ENCODE data around the gene CD7.

CD7 gene

DNA sequence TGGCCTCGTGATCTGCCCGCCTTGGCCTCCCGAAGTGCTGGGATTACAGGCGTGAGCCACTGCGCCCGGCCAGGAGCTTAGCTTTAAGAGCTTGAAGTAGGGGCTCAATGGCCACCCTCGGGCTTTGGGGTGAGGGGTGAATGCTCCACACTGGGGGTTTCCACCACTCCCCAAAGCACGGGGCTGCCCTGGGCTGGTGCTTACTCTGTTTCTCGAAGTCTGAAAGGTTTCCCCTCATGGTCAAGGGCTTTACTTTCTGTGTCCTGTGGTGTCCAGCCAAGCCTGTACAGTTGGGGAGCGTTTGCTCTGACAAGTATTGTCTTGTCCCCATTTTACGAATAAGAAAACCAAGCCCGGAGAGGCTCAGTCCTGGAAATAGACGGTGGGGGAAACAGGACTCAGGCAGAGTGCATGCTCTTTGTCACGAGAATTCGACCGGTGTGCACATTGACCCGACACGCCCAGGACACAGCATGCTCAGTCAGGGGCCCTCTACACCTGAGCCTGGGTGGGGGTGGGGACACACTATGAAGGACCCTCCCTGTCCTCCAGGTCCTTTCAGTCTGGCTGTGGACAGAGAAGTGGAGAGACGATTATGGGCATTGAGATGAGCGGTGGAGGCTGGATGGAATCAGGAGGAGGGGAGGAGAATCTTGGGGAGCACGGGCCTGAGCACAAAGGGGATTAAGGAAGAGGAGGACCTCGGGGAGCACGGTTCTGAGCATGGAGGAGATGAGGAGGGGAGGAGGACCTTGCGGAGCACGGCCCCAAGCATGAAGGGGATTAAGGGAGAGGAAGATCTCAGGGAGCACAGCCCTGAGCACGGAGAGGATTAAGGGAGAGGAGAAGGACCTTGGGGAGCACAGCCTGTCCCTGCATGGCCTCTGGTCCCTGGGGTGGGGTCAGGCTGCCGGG is 7.5 kb downstream of the CD7 start:
- H4K20me1 ChIP-seq (ENCODE audit: insufficient read depth, low read length), result no peaks in the 10 kb centered on the region
- H3K36me3 ChIP-seq (replicated peaks; ENCODE audit: low read depth, low read length), result no peaks in the 10 kb centered on the region
- H3K4me3 ChIP-seq (ENCODE audit: low read length), result no peak overlapping the region
- no peaks in the 10 kb centered on the region for H3K79me2 ChIP-seq (ENCODE audit: low read length)
- H3K9ac ChIP-seq (ENCODE audit: low read length), result no peak overlapping the region
- no peak overlapping the region for H3K4me2 ChIP-seq (ENCODE audit: low read length)
- H2AFZ ChIP-seq (ENCODE audit: low read depth, low read length), result no peak overlapping the region
- no peak overlapping the region for H3K27ac ChIP-seq (ENCODE audit: low read length)
- TF ChIP-seq EZH2phosphoT487 (IDR thresholded peaks at IDR 0.05; ENCODE audit: low read depth), result no peak
- TF ChIP-seq, protein P1, sequence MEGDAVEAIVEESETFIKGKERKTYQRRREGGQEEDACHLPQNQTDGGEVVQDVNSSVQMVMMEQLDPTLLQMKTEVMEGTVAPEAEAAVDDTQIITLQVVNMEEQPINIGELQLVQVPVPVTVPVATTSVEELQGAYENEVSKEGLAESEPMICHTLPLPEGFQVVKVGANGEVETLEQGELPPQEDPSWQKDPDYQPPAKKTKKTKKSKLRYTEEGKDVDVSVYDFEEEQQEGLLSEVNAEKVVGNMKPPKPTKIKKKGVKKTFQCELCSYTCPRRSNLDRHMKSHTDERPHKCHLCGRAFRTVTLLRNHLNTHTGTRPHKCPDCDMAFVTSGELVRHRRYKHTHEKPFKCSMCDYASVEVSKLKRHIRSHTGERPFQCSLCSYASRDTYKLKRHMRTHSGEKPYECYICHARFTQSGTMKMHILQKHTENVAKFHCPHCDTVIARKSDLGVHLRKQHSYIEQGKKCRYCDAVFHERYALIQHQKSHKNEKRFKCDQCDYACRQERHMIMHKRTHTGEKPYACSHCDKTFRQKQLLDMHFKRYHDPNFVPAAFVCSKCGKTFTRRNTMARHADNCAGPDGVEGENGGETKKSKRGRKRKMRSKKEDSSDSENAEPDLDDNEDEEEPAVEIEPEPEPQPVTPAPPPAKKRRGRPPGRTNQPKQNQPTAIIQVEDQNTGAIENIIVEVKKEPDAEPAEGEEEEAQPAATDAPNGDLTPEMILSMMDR (IDR thresholded peaks at IDR 0.05; ENCODE audit: low read depth, low read length), result no peak
- no peaks in the 10 kb centered on the region for H3K9me3 ChIP-seq (ENCODE audit: insufficient read depth, low read length)
- no peaks in the 10 kb centered on the region for H3K4me1 ChIP-seq (ENCODE audit: low read length)
- no peaks in the 10 kb centered on the region for H3K27me3 ChIP-seq (ENCODE audit: low read depth, low read length)

DNA sequence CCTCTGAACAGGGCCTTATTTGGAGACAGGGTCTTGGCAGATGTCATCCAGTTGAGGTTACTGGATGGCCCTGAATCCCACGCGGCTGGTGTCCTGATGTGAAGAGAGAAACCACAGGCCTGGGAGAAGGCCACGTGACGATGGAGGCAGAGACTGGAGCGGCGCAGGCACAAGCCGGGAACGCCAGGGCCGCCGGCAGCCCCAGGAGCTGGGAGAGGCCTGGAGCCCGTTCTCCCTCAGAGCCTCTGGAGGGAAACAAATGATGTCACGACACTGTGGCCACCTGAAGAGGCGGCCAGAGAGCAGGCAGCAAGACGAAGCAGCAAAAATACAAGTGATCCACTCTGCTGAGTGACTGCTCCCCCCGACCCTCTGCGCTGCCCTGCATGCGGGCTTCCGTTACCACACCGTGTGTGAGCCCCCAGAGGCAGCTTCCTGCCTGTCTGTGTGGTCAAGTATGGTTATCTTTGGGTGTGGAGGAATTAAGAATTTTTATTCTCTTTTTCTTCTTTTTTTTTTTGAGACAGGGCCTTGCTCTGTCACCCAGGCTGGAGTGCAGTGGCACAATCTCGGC is 11.6 kb downstream of the CD7 start:
- Histone ChIP-seq H3K27ac (ENCODE audit: low read length) (no peak overlapping the region), H3K4me2 (ENCODE audit: low read length) (no peak overlapping the region)

GRCh38 chr17:82304826-82305726 is 12.3 kb downstream of the CD7 start:
- Histone ChIP-seq H3K9ac (ENCODE audit: low read length) (no peak overlapping the region), H3K4me1 (ENCODE audit: low read length) (peaks cover 5% of the 10 kb centered on the region)

More for the DNA sequence above, 11.6 kb downstream of the CD7 start:
- H3K27me3 ChIP-seq (ENCODE audit: low read depth, low read length), result peaks cover 4% of the 10 kb centered on the region
- H3K9me3 ChIP-seq (ENCODE audit: insufficient read depth, low read length), result no peaks in the 10 kb centered on the region
- H2AFZ ChIP-seq (ENCODE audit: low read depth, low read length), result no peak overlapping the region
- H3K4me3 ChIP-seq (ENCODE audit: low read length), result no peak overlapping the region
- no peak for TF ChIP-seq EZH2phosphoT487 (IDR thresholded peaks at IDR 0.05; ENCODE audit: low read depth)
- TF ChIP-seq, protein P1 (IDR thresholded peaks at IDR 0.05; ENCODE audit: low read depth, low read length), result no peak
- H3K79me2 ChIP-seq (ENCODE audit: low read length), result no peaks in the 10 kb centered on the region
- H3K9ac ChIP-seq (ENCODE audit: low read length), result no peak overlapping the region
- H3K36me3 ChIP-seq (replicated peaks; ENCODE audit: low read depth, low read length), result no peaks in the 10 kb centered on the region
- H3K4me1 ChIP-seq (ENCODE audit: low read length), result peaks cover 5% of the 10 kb centered on the region
- no peaks in the 10 kb centered on the region for H4K20me1 ChIP-seq (ENCODE audit: insufficient read depth, low read length)

More at GRCh38 chr17:82304826-82305726, 12.3 kb downstream of the CD7 start:
- H3K4me3 ChIP-seq (ENCODE audit: low read length), result no peak overlapping the region
- no peaks in the 10 kb centered on the region for H3K79me2 ChIP-seq (ENCODE audit: low read length)
- TF ChIP-seq, protein P1 (IDR thresholded peaks at IDR 0.05; ENCODE audit: low read depth, low read length), result no peak
- TF ChIP-seq EZH2phosphoT487 (IDR thresholded peaks at IDR 0.05; ENCODE audit: low read depth), result no peak
- peaks cover 4% of the 10 kb centered on the region for H3K27me3 ChIP-seq (ENCODE audit: low read depth, low read length)
- no peaks in the 10 kb centered on the region for H4K20me1 ChIP-seq (ENCODE audit: insufficient read depth, low read length)
- no peak overlapping the region for H3K27ac ChIP-seq (ENCODE audit: low read length)
- no peak overlapping the region for H3K4me2 ChIP-seq (ENCODE audit: low read length)
- H3K36me3 ChIP-seq (replicated peaks; ENCODE audit: low read depth, low read length), result no peaks in the 10 kb centered on the region
- H3K9me3 ChIP-seq (ENCODE audit: insufficient read depth, low read length), result no peaks in the 10 kb centered on the region
- no peak overlapping the region for H2AFZ ChIP-seq (ENCODE audit: low read depth, low read length)
